ENCODE results near the gene TNIK.

GRCh38 chr3:171168551-171168950 lies 291.7 kb downstream of the TNIK start:
- TF ChIP-seq CTCF (IDR thresholded peaks at IDR 0.05) (no peak), EP300 (IDR thresholded peaks at IDR 0.05; ENCODE audit: low read depth) (no peak), POLR2A (IDR thresholded peaks at IDR 0.05) (no peak)
